Amygdala (tissue), 56 donors: Measurements from ENCODE around the gene GRM5.

ENCODE experiments used
- DNase-seq, 56 donors: peaks; one replicate each; lab custom pipeline; 2025; lab: John Stamatoyannopoulos, UW

GRM5 gene

GRCh38 chr11:88626216-88626615 is 439.6 kb downstream of the GRM5 start:
- no peak for DNase-seq

GRCh38 chr11:88623531-88623930 is 442.3 kb downstream of the GRM5 start:
- DNase-seq = no peak

- no peak for DNase-seq
Measured at GRCh38 chr11:88620568-88621130, 445.1 kb downstream of the GRM5 start.

DNA sequence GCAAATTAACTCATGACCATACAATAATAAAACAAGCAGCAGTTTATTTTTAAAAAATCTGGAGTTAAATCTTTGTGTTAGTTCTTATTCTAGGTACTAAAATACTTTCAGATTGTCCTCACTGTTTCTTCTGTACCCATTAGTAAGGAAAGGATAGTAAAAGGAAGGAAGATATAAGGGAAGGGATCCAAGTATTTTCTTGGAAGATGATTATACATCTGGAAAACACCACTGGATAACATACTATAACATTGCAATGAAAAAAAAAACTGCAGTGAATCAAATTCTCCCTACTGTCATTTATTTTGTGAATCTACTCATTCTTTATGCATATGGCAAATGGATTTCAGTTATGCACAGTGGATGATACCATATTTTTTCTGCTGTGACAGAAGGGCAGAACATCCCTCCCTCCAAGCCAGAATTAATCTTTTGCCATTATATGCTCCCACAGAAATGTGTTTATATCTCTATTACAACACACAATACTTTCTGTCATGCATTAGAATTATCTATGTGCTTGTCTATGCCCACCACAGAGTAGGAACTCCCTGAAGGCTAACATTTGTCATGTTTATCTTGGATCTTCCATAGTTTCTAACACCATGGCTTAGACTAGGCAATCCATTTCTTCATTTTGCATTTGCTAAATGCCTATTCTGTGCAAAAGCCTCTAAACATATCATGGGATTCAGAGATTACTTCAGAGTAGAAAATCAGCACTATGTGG is 446.0 kb downstream of the GRM5 start:
- no peak for DNase-seq

DNA sequence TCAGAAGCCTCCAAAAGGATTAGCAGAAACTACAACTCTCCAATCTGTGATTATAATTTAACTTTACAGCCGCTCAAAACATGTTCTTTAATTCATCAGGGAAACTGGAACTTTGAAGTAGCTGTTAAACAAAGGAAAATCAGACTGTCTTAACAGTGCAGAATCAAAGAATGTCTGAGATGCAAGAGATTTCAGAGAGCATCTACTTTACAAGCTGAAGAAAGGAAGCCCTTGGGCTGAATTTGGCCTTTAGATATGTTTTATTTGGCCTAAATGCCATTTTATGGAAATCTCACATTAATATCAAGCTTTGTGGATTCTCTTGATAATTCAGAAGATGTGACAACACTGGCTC is 446.7 kb downstream of the GRM5 start:
- no peak for DNase-seq

GRCh38 chr11:88618327-88619070 is 447.3 kb downstream of the GRM5 start:
- no peak for DNase-seq

DNA sequence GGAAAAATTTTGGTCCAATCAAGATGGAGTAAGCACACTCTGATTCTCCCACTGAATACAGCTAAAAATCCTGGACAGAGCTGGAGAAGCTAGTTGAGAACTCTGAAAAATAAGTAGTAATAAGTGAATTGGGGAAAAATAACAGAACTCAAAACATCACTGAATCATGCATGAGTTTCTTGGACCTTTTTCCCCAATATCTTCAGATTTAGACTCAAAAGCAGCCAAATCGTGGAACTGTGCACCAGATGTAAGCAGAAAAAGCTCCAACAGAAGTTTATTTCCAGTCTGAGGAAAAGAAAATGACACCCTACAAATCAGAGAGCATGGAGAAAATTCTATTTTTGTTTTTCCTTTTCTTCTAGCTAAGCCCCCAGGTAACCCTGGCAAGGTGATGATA is 448.6 kb downstream of the GRM5 start:
- no peak for DNase-seq

DNA sequence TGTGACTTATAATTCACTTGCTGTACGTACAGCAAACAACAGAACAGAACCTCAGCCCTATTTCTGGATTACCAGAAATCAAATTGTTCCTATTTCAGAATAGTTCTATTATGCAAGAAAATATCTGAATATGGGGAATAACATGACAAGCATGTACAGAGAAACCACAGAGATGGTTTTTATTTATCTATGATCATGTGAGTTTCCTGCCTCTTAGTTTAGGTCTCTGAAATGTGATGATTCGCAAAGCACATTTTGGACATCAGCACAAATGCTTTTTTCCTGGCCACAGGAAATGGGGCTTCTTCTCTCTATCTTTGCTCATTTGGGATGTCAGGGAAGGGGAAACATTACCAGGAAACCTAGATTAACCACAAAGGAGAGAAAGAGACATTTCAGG is 461.5 kb downstream of the GRM5 start:
- no peak for DNase-seq

- no peak for DNase-seq
Measured at GRCh38 chr11:88603091-88603867, 462.5 kb downstream of the GRM5 start.

DNA sequence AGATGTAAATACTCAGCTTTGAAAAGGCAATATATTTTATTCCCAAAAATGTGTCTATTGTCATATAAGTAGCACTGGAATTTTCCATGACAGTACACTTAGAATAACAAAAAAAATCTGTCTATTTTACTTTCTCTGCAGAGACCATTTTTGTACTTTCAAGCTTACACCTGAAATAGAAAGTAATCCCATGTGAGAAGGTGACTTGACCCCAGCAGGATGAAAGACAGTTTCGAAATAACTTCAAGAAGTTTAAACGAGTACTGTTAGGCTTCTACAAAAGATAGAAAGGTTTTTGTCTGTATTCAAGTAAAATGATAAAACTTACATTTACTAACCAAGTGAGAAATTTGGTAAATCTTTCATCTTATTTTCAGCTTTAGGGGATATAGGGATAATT is 468.4 kb downstream of the GRM5 start:
- no peak for DNase-seq

DNA sequence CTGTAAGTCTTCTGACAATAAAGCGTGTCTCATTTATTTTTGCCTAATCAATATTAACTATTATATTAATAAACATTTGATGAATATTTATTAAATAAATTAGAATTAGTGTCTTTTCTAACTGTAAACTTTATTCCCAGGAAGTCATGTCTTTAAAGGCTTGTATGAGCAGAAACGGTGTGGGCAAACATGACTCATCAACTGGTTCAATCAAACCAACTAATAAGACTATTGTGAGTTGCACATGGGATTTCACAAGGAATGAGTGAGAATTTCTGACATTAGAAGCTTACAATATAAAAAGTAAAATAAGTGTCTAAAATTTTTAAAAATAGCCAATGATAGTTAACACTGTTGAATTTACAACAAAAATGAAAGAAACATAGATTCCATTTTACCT is 469.0 kb downstream of the GRM5 start:
- DNase-seq = no peak

- no peak for DNase-seq
Measured at GRCh38 chr11:88594274-88594950, 471.4 kb downstream of the GRM5 start.

DNA sequence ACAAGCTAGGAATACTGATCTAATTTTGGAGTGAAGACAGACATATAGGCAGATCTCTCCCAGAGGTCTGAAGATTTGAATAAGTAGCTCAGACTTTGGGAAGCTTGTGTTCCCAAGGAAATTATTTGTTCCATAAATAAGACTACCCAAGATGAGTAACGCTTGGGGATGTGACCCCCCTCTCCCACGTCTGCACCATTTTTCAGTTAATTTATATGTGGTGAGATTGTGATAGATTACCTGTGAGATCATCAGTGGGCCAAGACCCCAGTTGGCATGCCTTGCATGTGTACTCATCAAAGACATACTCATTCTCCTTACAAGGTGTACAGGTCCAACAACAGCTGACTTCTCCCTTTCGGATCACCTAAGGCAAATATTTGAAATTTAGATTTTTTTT is 475.4 kb downstream of the GRM5 start:
- DNase-seq = no peak

DNA sequence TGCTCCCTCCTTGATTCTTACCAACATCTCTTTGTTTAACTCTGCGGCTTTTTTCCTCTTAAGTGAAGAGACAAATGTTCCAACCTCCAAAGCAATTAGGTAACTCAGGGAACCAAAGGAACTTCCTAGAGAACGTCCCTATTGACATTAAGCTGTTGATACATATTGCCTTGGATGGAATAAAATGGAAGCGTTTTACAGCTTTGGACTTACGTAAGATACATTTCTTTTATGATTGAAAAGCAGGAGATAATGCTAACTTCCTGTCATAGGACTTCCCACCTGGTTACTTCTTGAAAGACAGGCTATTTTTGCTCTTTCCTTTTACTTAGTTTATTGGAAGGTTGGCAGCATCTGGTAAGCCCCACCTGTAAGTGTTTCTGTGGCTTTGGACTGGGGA is 482.5 kb downstream of the GRM5 start:
- no peak for DNase-seq

DNA sequence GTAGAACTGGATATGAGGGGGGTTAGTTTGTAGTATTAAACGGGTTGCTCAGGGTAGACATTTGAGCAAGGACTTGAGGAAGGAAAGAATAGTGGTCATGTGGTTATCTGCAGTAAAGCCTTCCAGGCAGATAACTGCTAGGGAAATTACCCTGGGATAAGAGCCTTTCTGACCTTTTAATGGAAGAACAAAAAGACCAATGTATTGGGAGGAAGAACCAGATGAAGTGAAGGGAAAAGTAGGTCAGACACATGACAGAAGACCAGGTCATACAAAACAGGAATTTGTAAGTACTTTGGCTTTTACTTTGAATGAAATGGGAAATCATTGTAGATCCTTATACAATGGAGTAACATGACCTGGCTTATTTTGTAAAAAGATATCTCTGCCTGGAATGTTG is 486.3 kb downstream of the GRM5 start:
- no peak for DNase-seq

DNA sequence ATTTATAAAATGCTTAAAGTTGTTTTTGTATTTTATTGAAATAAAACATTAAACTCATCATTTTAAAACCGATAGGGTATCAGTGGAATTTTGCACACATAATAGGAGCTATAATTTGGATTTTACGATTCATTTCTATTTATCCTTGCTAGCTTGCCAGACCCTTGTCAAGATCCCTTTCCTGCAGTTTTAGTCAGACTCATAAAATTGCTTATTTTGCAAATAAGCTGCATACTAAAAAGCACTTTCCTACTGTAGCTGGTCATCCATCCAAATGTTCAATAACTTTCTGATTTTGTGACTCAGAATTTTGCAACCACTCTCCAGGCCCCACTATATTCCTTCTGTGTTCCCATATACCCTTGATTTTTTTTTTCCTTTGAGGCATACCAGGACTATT is 489.0 kb downstream of the GRM5 start:
- no peak for DNase-seq

DNA sequence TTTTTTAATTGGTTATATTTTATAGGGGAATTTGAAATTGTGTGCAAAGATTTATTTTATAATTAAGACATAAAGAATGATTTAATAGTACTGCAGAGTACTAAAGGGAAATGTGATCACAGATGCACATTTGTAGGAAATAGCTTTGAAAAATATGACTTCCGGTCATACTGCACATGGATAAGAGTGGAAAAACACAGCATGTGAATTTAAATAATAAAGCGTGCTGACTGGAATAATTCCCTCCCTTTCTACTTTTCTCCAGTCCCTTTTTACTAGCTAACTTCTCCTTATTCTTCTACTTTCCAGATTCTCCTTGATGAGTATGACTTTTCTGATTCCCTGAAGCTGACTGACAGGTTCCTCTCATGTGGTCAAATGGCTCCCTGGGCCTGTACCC is 489.9 kb downstream of the GRM5 start:
- DNase-seq = no peak

DNA sequence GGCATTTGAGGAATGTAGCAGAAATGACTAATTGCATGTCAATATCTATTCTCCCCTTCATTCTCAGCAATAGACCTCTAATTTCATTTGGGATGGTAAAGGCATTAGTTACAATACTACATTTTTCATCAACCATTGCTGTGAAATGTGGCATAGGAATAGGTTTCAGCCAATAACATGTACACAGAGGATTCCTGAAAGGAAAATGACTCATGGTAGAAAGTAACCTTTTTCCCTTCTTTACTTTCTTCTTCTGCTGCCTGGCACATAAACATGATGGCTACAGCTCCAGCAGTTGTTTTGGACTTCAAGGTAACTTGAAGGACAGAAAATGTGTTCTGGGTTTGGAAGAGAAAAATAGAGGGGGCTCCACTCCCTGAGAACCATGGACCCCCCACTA is 496.4 kb downstream of the GRM5 start:
- DNase-seq = no peak

GRCh38 chr11:88555829-88556202 is 510.0 kb downstream of the GRM5 start:
- no peak for DNase-seq

GRCh38 chr11:88555018-88555828 is 510.6 kb downstream of the GRM5 start:
- DNase-seq = no peak
